MM.1S (cell line): ENCODE measurements around the gene VANGL2.

Experiments
- EZH2phosphoT487 ChIP-seq: fragments of 300-600 bp; sonication (generic); IDR thresholded peaks from 2 replicates; pipeline ENCODE4 v1.6.1; 2018; ENCODE audit warnings: antibody characterized with exemption, low read length
- TF ChIP-seq, protein P1 (sequence below): fragments of 300-600 bp; sonication (generic); IDR thresholded peaks from 2 replicates; pipeline ENCODE4 v1.5.1; 2016; ENCODE audit warnings: antibody characterized with exemption, low read length, mixed read lengths

DNA sequence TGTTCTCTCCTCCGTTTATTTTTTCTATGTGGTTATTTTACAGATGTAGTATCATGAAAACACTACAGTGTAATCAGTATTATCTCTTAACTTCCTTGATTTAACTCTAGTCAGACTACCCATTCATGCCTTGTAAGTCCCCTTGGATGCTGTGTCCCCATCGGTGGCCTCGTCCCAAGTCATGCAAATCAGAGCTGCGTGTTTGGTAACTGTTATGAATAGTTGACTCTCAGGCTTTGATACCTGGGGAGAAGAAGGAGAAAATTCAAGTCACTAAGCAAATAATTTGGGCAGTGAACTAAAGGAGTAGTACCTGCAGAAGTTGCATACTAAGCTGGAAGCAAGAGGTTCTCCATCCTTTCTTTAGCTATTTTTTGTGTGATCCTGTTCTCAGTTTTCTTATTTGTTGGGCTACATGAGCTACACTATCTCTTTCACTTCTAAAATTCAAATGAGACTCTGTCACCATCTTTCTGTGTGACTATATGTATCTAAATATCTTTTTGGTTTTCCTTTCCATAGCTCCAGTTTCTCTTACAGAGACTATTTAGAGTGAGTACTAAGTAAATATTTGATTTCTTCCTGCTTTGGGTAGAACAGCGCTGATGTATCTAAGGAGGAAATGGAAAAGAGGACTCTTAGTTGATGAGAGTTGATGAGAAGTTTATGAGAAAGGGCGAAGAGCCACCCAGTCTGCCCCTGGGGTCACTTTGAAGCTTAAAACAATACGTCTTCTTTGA, 50.9 kb downstream of the VANGL2 start:
- TF ChIP-seq EZH2phosphoT487 = no peak
- TF ChIP-seq, protein P1, sequence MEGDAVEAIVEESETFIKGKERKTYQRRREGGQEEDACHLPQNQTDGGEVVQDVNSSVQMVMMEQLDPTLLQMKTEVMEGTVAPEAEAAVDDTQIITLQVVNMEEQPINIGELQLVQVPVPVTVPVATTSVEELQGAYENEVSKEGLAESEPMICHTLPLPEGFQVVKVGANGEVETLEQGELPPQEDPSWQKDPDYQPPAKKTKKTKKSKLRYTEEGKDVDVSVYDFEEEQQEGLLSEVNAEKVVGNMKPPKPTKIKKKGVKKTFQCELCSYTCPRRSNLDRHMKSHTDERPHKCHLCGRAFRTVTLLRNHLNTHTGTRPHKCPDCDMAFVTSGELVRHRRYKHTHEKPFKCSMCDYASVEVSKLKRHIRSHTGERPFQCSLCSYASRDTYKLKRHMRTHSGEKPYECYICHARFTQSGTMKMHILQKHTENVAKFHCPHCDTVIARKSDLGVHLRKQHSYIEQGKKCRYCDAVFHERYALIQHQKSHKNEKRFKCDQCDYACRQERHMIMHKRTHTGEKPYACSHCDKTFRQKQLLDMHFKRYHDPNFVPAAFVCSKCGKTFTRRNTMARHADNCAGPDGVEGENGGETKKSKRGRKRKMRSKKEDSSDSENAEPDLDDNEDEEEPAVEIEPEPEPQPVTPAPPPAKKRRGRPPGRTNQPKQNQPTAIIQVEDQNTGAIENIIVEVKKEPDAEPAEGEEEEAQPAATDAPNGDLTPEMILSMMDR = no peak
